NCI-H187 (cell line): Measurements from ENCODE around the gene KMT2A.
"Not testable (repeated sequence)": the region's sequence is repeated elsewhere in the genome, so short reads cannot be mapped to it uniquely, and the experiment has no call there.

Source experiments
- DNase-seq, 2 experiments: peaks; one replicate each; lab custom pipeline; 2025; lab: John Stamatoyannopoulos, UW

Gene KMT2A

DNA sequence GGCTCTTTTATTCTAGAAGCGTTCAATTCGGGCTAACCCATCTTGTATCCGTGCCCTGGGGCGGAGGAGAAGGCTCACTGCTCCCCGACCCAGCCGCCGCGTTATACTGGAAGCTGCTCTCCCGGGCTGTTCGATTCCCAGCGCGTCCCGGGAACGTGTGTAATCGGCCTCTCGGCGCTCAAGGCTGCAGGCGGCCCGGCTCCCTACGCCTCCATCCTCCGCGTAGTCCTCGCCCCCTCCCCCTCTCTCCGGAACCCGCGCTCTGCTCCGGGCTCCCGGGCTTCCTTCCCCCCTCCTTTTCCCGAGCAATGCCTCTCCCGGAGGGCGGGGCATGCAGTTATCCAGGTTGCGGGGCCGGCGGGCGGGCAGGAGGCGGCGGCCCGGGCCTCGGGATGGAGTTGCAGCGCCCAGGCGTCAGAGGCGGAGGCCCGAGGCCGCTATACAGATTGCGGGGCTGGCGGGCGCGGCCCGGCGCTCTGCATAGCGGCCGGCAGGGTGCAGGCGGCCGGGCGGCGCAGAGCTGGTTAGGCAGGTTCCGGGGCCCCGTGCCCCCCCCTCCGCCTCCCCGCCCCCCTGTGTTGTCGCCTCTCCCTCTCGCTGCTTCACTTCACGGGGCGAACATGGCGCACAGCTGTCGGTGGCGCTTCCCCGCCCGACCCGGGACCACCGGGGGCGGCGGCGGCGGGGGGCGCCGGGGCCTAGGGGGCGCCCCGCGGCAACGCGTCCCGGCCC lies at the start of gene KMT2A:
TSS of gene KMT2A (plus strand) at position 600 of the 732 bp plus-strand sequence. CDS start at position 621, 21 bp downstream.
- peak; percentile 93 to 97 for DNase-seq

DNA sequence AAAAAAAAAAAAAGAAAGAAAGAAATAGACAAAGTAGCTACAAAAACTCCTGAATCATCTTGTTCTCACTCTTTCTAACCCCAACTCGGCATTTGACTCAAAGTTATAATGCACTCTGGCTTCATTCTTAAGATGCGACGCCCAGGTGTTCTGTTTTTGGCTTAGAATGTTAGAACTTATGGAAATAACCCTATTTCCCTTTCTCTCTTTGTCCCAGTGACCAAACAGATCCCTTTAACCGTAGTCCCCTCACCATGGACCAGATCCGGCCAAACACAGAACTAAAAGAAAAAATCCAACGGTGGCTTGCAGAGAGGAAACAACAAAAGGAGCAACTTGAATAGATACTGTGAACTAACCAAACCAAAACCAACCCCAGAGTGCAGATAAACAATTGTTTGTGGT lies 40.2 kb upstream of the KMT2A start:
- DNase-seq, result no peak

- no peak for DNase-seq
Observed at GRCh38 chr11:118397448-118397847, 38.8 kb upstream of the KMT2A start.

DNA sequence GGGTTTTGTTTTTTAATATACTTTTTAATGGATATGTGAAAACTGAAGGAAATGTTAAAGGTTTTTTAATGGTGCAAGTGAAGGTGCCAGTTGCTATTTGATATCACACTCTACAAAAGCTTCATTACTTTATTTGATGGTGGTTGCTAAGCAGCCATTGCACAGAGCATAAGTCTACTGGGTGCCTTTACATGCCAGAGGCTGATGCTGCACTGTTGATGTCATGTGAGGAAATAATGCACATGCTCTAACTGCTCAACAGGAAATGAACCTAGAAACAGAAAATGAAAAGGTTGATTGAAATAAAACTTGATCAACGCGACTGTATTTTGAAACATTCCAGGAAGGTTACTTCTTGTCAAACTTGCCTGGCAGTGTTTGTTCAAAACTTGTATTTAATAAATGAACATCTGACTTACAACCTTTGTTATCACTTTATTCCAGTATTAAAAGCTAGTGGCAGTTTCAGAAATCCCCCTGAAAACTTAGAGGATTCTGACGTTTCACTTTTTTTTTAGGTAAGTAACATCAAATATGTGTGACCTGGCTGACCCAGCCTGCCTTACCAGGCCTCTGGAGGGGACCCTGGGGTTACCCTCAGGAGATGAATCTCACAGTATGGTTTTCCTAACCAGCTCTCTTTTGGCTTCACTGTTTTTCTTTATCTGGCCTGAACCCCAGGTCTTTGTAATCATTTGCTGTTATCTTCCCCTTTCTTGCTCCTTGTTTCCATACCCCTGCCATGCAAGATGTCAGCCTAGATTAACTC lies 37.3 kb upstream of the KMT2A start:
- DNase-seq, result no peak

DNA sequence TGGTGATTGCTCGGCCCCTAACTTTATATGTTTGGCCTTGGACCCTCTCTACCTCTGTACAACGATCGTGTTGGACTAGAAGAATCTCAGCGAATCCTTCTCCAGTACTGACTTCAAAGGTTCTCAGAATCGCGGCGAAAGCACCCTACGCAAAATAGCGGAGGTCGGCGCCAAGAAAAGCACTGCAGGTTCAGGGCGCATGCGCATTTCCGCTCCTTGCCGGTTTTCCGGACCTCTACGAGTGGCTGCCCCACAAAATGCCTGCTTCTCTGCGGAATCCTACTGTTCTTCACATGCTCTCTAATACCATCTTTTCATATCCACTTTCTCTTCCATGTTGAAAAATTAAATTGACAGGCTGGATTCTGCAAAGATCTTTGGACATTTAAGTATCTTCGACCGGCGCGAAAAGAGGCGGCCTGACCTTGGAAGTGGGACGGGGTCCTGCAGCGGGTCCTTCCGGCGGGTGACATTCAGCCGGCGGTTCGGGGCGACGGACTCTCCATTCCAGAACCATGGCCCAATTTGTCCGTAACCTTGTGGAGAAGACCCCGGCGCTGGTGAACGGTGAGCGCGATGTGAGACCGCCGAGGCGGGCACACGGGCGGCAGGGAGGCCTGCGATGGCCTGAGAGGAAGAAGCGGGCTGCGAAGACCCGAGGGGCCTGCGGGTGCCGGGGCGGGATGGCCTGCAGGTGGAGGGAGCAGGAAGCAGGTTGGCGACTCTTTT lies 35.0 kb upstream of the KMT2A start, which contains the start of gene ATP5MG:
TSS of gene ATP5MG (plus strand) at position 456 of the 729 bp plus-strand sequence. CDS start at position 516, 60 bp downstream.
- peak; percentile 83 to 91 for DNase-seq

DNA sequence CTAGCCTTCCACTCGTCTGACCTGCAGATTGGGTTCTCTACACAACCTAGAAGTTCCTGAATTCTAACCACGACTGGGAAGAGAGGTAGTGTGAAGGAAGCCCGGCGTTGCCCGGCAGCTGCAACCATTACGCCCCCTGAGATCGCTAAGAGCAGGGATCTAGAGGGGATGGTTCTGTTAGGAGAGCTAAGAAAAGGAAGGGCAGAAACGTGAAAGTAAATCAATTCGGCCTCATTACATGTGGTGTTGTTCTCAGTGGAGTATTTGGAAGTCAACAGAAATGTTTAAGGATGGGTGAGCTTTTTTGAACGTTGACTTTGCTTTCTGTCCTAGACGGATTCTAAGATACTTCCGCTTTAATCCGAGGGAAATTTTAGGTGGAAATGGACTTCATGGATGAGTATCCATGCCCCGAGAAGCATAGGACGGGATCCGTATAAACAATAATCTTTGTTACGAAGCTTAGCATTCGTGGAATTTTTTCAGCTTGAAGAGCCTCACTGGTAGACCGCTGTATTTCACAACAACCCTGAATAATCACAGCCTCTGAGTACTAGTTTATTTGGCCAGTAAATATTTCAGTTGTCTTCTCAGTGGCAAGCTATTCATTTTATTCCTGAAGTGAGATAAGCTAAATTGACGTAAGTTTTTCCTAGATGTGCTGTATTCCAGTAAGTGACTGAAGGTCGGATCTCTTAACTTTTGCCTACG lies 34.3 kb upstream of the KMT2A start:
- no peak for DNase-seq

DNA sequence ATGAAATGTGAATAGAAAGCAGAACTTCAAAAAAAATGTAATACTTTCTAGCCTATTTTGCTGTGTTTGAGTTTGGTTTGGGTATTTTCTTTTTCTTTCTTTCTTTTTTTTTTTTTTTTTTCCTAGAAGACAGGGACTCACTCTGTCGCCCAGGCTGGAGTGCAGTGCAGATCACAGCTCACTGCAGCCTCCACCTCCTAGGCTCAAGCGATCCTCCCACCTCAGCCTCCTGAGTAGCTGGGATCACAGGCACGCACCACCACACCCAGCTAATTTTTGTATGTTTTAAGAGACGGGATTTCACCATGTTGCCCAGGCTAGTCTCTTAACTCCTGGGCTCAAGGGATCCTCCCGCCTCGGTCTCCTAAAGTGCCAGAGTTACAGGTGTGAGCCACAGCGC lies 33.7 kb upstream of the KMT2A start:
- not testable (repeated sequence) for DNase-seq

GRCh38 chr11:118406599-118407166 lies 29.6 kb upstream of the KMT2A start:
- no peak for DNase-seq

DNA sequence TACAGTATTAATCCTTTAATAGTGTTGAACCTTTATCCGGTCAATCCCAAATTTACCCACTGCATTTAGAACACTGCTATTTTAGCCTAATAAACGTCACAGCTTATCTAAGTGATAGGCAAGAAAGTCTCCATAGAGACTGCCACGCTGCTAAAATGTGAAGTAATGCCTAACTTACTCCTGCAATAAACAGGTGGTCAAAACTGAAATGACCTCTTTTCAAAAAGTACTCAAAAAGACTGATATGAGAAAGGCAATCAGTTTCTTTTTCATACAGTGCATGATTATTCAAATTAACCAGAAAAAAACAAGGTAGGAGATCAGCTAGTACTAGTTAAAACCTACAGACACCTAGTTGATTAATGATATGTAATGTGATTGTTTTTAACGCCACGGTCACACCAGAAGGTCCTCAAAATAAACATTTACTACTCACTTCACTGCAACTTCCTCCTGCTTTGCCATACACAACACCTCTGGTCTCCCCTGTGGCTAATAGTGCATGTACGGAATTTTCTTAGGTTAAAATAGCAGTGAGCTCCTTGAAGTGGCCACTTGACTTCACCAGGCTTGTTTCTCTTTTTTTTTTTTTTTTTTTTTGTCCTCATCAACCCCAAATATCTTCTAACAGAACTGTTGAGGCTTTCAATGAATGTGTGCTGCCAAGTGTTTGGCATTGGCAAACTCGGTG lies 26.1 kb upstream of the KMT2A start:
- DNase-seq, result no peak

DNA sequence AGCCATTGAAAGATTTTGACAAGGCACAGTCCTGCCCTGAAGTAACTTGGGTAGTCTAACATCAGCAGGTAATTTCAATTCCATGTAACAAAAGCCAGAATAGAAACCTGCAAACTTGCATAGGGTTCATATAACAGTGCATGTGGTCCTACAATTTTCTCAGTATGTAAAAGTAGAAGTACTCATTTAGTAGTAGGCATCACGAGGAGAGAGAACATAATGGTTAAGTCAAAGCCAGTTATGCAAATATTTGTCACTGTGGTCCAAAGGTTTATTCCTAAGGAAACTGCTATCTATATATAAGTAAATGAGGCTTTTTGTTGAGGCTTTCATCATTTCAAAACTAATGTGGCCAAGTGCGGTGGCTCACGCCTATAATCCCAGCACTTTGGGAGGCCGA lies 24.8 kb upstream of the KMT2A start:
- DNase-seq, result no peak

- DNase-seq, result no peak
Observed at GRCh38 chr11:118412921-118413320, 23.4 kb upstream of the KMT2A start.

DNA sequence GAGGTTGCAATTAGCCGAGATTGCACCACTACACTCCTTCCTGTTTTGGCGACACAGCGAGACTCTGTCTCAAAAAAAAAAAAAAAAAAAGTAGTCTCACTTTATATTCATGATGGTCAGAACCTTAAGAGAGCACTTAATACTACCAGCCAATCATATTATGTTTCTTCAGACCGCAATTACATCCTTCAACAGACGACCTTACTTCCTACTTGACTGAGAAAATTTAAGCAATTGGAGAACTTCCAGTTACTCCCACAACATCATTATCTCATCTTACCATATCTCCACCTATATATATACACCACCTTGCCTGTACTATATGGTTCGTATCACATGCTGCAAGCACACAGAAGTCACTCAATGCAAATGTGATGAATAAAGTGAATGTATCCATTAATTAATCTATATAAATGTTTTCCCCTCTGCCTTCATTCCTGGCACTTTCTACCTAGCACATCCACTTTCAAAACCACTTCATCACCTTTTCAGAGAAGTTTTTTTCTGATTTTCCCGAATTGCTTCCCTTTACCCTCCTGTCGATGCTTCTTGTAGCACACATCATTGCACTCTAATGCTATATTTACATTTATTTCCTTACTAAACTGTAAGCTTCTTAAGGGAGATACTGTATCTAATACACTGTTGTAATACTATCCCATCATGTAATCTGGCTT lies 21.1 kb upstream of the KMT2A start:
- no peak for DNase-seq

- no peak for DNase-seq
Observed at GRCh38 chr11:118415739-118416068, 20.6 kb upstream of the KMT2A start.

- DNase-seq, result not testable (repeated sequence)
Observed at GRCh38 chr11:118416900-118417299, 19.4 kb upstream of the KMT2A start.

GRCh38 chr11:118417801-118418200 lies 18.5 kb upstream of the KMT2A start:
- DNase-seq, result no peak

DNA sequence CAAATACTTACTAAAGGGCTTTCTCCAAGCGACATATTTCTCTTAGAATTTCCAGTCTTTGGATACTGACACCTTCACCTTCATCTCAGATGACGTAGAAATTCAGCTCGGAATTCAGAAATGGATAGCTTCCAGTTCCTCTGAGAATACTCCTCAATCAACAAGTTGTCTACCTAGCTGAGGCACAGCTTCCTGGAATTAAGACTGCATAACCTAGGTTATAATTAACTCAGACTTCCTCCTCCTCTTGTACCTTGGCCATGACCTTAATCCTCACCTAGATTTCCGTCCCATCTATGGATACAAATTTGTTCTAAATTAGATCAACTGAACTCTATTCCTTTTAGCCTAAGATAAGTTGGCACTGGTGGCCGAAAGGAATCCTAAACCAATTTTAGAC lies 17.5 kb upstream of the KMT2A start:
- no peak for DNase-seq

GRCh38 chr11:118427707-118428106 lies 8.6 kb upstream of the KMT2A start:
- no peak for DNase-seq

DNA sequence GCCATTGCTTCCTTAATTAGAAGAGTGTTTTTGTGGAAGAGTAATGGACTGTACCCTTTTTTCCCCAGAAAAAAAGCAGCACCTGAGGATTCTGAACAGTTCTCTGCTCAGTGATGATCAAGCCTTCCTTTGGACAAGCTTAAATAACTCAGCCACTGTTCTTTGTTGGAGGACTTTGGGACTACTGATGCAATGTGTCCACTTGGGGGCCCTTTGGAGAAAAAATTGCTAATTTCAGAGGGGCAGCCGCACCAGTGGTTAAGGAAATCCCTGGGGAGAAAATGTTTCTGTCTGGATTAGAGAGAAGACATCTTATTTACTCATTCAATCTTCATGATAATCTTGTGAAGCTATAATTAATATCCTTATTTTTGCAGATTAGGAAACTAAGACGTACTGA lies 5.3 kb upstream of the KMT2A start:
- no peak for DNase-seq

GRCh38 chr11:118434123-118434552 lies 2.2 kb upstream of the KMT2A start:
- peak in 1 of 2 experiments; percentile 41 for DNase-seq

GRCh38 chr11:118434553-118435289 lies 1.6 kb upstream of the KMT2A start:
- peak in 1 of 2 experiments; percentile 59 for DNase-seq
